SK-N-SH (cell line): Measurements from ENCODE around the gene INF2. TPM values are rescaled to one million over a fixed set of nuclear protein-coding genes. Genes with fewer than 3 reads are reported as not detected.

Experiments
- CTCF ChIA-PET: fragments of 300-600, 350-600 bp; formaldehyde crosslinking; extraction: SDS; loops from one replicate; lab custom pipeline; 2021; lab: Yijun Ruan, JAX
- POLR2A ChIA-PET: fragments of 350-600 bp; sonication (Branson Sonifier 250); formaldehyde crosslinking; extraction: SDS; loops from one replicate; lab custom pipeline; 2020; ENCODE audit warnings: antibody characterized with exemption, inconsistent platforms; lab: Yijun Ruan, JAX
- DNase-seq: peaks from one replicate; pipeline ENCODE4 v3.0.0; 2012
- H2AFZ ChIP-seq: fragments of 200-600 bp; sonication (generic); 2 replicates; pipeline ENCODE4 v1.8.1; 2016; ENCODE audit warnings: antibody characterized with exemption, mild to moderate bottlenecking, low read depth
- H3F3A ChIP-seq: fragments of 200-600 bp; sonication (generic); replicated peaks from 2 replicates; pipeline ENCODE3; 2016; ENCODE audit warnings: antibody characterized with exemption, mild to moderate bottlenecking; ENCODE audit not compliant: insufficient read depth
- H3K27ac ChIP-seq, 2 experiments: fragments of 200-500 bp in 1 of 2; fragments of 200-600 bp in 1 of 2; sonication (Bioruptor generic) in 1 of 2; sonication (generic), shearing (Covaris generic) in 1 of 2; 2 replicates each; pipeline versions ENCODE4 v1.5.1 to v1.6.1; 2014 to 2016; ENCODE audit warnings: low read depth in 2 of 2, inconsistent platforms in 1 of 2, low read length in 1 of 2, mild to moderate bottlenecking in 1 of 2, mixed read lengths in 1 of 2
- H3K27me3 ChIP-seq: fragments of 200-600 bp; sonication (generic), shearing (Covaris generic); 2 replicates; pipeline ENCODE4 v1.6.1; 2016; ENCODE audit warnings: mixed run types; ENCODE audit not compliant: insufficient read depth
- H3K36me3 ChIP-seq, 2 experiments: fragments of 200-500 bp in 1 of 2; fragments of 200-600 bp in 1 of 2; sonication (Bioruptor generic) in 1 of 2; sonication (generic) in 1 of 2; replicated peaks in 1 of 2; 2 replicates each; pipeline versions ENCODE3 to v1.5.1; 2014 to 2016; ENCODE audit warnings: low read length in 1 of 2, mild to moderate bottlenecking in 1 of 2; ENCODE audit not compliant: insufficient read depth in 2 of 2, control insufficient read depth in 1 of 2
- H3K4me1 ChIP-seq, 2 experiments: fragments of 200-500 bp in 1 of 2; fragments of 200-600 bp in 1 of 2; sonication (Bioruptor generic) in 1 of 2; sonication (generic), shearing (Covaris generic) in 1 of 2; 2 replicates each; pipeline versions ENCODE4 v1.5.1 to v1.6.1; 2014 to 2016; ENCODE audit warnings: low read depth in 1 of 2, low read length in 1 of 2, mixed run types in 1 of 2; ENCODE audit not compliant: insufficient read depth in 2 of 2, control insufficient read depth in 1 of 2
- H3K4me2 ChIP-seq: fragments of 200-600 bp; sonication (generic), shearing (Covaris generic); 2 replicates; pipeline ENCODE4 v1.6.1; 2017; ENCODE audit warnings: mixed run types
- H3K4me3 ChIP-seq, 2 experiments: fragments of 200-500 bp in 1 of 2; fragments of 200-600 bp in 1 of 2; sonication (Bioruptor generic) in 1 of 2; sonication (generic), shearing (Covaris generic) in 1 of 2; 2 replicates each; pipeline versions ENCODE4 v1.5.1 to v1.8.1; 2014 to 2016; ENCODE audit warnings: low read depth in 2 of 2, inconsistent platforms in 1 of 2, low read length in 1 of 2, mild to moderate bottlenecking in 1 of 2, mixed read lengths in 1 of 2, moderate library complexity in 1 of 2
- H3K79me2 ChIP-seq: fragments of 200-600 bp; sonication (generic); 2 replicates; pipeline ENCODE4 v1.8.1; 2017; ENCODE audit warnings: mild to moderate bottlenecking; ENCODE audit not compliant: insufficient read depth
- H3K9ac ChIP-seq: fragments of 200-600 bp; sonication (generic); 2 replicates; pipeline ENCODE4 v1.6.1; 2017; ENCODE audit warnings: mixed run types
- H3K9me2 ChIP-seq: fragments of 200-600 bp; sonication (generic); 2 replicates; pipeline ENCODE4 v1.6.1; 2017; ENCODE audit warnings: mixed run types
- H3K9me3 ChIP-seq: fragments of 200-600 bp; sonication (generic); 2 replicates; pipeline ENCODE4 v1.6.1; 2017; ENCODE audit warnings: mixed run types, mild to moderate bottlenecking, moderate library complexity
- H4K20me1 ChIP-seq: fragments of 200-600 bp; sonication (generic); 2 replicates; pipeline ENCODE4 v1.6.1; 2017; ENCODE audit warnings: mild to moderate bottlenecking, mixed run types; ENCODE audit not compliant: insufficient read depth
- FOXM1 ChIP-seq: IDR thresholded peaks from 2 replicates; pipeline ENCODE4 v1.4.0; 2012; ENCODE audit warnings: low read depth, mild to moderate bottlenecking
- GABPA ChIP-seq: IDR thresholded peaks from 2 replicates; pipeline ENCODE4 v1.4.0; 2012; ENCODE audit warnings: low read depth, mild to moderate bottlenecking
- GATA2 ChIP-seq: sonication (generic); formaldehyde crosslinking; IDR thresholded peaks from 2 replicates; pipeline ENCODE4 v1.5.0; 2020; ENCODE audit warnings: mild to moderate bottlenecking, missing genetic modification reagents
- JUND ChIP-seq: IDR thresholded peaks from 2 replicates; pipeline ENCODE4 v1.4.0; 2012
- RAD21 ChIP-seq: IDR thresholded peaks from 2 replicates; pipeline ENCODE4 v1.6.1; 2012; ENCODE audit warnings: mild to moderate bottlenecking, low read length
- RFX5 ChIP-seq: IDR thresholded peaks from 2 replicates; pipeline ENCODE4 v1.6.1; 2012; ENCODE audit warnings: mild to moderate bottlenecking, improper control_type of control experiment, low read length
- RXRA ChIP-seq: IDR thresholded peaks from 2 replicates; pipeline ENCODE4 v1.4.0; 2012; ENCODE audit warnings: low read depth, mild to moderate bottlenecking, borderline replicate concordance
- SIN3A ChIP-seq: IDR thresholded peaks from 2 replicates; pipeline ENCODE4 v1.6.1; 2012; ENCODE audit warnings: low read depth, mild to moderate bottlenecking, low read length, moderate library complexity, borderline replicate concordance
- TAF1 ChIP-seq: IDR thresholded peaks from 2 replicates; pipeline ENCODE4 v1.6.1; 2012; ENCODE audit warnings: low read depth, mild to moderate bottlenecking, low read length, moderate library complexity, borderline replicate concordance
- TCF12 ChIP-seq: IDR thresholded peaks from 2 replicates; pipeline ENCODE4 v1.4.0; 2012
- TEAD4 ChIP-seq: IDR thresholded peaks from 2 replicates; pipeline ENCODE4 v1.4.0; 2012; ENCODE audit warnings: mild to moderate bottlenecking, borderline replicate concordance; ENCODE audit not compliant: insufficient read depth
- USF2 ChIP-seq: fragments of 150-350 bp; IDR thresholded peaks from 2 replicates; pipeline ENCODE4 v1.6.1; 2017; ENCODE audit warnings: antibody characterized with exemption, low read length, low read depth, borderline replicate concordance
- WGBS: methylation state at CpG from one replicate; pipeline ENCODE4 v1.1.6; 2017; ENCODE audit warnings: low lambda C conversion rate; 5-methylcytosine and 5-hydroxymethylcytosine counted together
- polyA plus RNA-seq, 3 experiments: library from polyadenylated mRNA; depleted of rRNA; stranded (reverse); fragments of >200 nt; gene quantifications; 2 replicates each; pipeline ENCODE4 v1.2.3, GENCODE V29; 2012

The INF2 gene
- polyA plus RNA-seq, 1 of the 3 experiments (the other 2 are of a cell fraction), result 32.5 TPM

DNA sequence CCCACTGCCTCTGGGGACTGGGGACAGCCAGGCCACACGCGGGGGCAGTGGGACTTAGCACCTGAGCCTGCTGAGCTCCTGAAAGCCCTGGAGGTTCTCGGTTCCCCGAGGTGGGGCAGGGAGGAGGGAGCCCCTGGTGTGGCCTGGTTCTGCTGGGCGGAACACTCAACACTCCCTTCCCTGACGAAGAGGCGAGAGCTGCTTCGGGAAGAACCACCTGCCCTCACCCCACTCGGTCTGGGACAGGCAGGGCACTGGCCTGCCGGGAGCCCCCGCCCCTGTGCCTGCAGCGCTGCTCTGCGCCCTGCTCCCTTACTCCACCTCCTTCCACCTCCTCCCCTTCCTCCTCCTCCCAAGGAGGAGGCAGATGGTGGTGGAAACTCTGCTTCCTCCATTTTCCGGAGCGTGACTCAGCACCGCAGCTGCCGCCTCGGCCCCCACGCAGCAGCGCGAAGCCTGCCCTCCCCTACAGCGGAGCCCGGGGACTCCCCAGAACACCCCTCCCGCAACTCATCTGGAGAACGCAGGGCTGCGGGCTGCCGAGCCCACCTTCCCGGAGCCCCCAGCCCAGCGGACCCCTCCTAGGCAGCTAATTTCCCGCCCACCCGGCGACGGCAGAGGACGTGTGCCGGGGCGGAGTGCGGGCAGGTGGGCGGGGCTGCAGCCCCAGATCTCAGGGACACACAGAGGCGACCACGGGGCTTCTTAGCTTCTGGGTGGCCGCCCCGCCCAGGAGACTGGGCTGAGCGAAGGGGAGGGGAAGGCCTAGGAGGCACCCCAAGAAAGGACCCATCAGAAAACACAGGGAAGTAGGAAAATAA, 11.7 kb upstream of the INF2 start:
- Histone ChIP-seq H3K4me2 (no peak overlapping the region; the same call in 1 of the 2 replicates), H3K9ac (no peak overlapping the region), H3K27me3 (no peaks in the 10 kb centered on the region), H3F3A (peaks cover 7% of the 10 kb centered on the region), H3K4me1 (peaks cover 26% of the 10 kb centered on the region in 2 experiments; a peak in 3 of 4 replicates), H2AFZ (no peak overlapping the region), H3K9me2 (no peaks in the 10 kb centered on the region), H3K9me3 (no peaks in the 10 kb centered on the region), H4K20me1 (no peaks in the 10 kb centered on the region), H3K4me3 (no peak overlapping the region), H3K27ac (no peak overlapping the region), H3K79me2 (peaks cover under 1% of the 10 kb centered on the region; the same call in 1 of the 2 replicates), H3K36me3 (no peaks in the 10 kb centered on the region)
- ChIA-PET CTCF (interaction anchor here (1.4 kb wide), 2 partner anchors 32 to 46 kb away, joined by 3 to 6 read pairs; no protein-coding TSS in a partner anchor), POLR2A (no interaction called here)
- TF ChIP-seq GATA2 (CRISPR knock-in tag) (no peak), SIN3A (no peak), GABPA (no peak), JUND (no peak), RFX5 (no peak), TAF1 (no peak), TEAD4 (no peak), RAD21 (no peak)
- DNase-seq, result no peak
- WGBS, result 69% methylated on average over 30 of the region's 43 CpGs

DNA sequence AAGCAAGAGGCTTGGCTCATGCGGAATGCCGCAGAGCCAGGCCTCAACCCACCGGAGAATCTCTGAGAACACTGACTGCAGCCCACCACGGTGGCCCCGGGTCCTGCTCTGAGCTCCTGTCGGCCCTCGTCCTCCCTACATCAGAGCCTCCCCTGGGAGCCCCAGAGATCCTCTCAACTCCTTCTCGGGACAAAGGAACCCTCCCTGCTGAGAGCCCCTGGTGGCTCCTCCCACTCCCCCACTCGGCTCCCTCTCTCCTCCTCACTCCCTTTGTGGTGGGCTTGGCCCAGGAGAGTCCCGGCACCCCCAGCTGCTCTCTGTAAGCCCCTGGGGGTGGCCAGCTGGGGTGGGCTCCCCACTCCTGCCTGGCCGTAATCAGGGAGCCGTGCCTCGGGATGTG, 11.1 kb upstream of the INF2 start:
- CTCF ChIA-PET, result interaction anchor here (0.9 to 1.4 kb wide), 3 partner anchors 31 to 368 kb away, joined by 3 to 6 read pairs (median 3); no protein-coding TSS in a partner anchor
- Histone ChIP-seq H3K4me3 (no peak overlapping the region), H3K9me3 (no peaks in the 10 kb centered on the region), H3K27ac (no peak overlapping the region), H3K79me2 (peaks cover 3% of the 10 kb centered on the region; the same call in 1 of the 2 replicates), H3K9me2 (no peaks in the 10 kb centered on the region), H2AFZ (no peak overlapping the region), H3K27me3 (no peaks in the 10 kb centered on the region), H3K9ac (no peak overlapping the region), H3K4me1 (peaks cover 26 to 31% of the 10 kb centered on the region in 2 experiments; a peak in 3 of 4 replicates), H3K36me3 (no peaks in the 10 kb centered on the region), H3F3A (peaks cover 7% of the 10 kb centered on the region), H3K4me2 (no peak overlapping the region; the same call in 1 of the 2 replicates), H4K20me1 (no peaks in the 10 kb centered on the region)
- WGBS, result 68% methylated on average over 10 of the region's 13 CpGs
- DNase-seq, result no peak
- POLR2A ChIA-PET, result no interaction called here
- no peak for TF ChIP-seq USF2
- no peak for TF ChIP-seq FOXM1
- no peak for TF ChIP-seq GATA2 (CRISPR knock-in tag)
- TF ChIP-seq TEAD4, result no peak
- no peak for TF ChIP-seq TCF12
- no peak for TF ChIP-seq GABPA
- TF ChIP-seq RXRA, result no peak
